ENCODE data around the gene MMP25.
"Not testable (repeated sequence)": the region's sequence is repeated elsewhere in the genome, so short reads cannot be mapped to it uniquely, and the experiment has no call there.

The MMP25 gene

GRCh38 chr16:3056336-3057180, 10.2 kb downstream of the MMP25 start:
- DNase-seq = no peak

- DNase-seq = no peak
Observed at GRCh38 chr16:3057181-3058138, 11.1 kb downstream of the MMP25 start.

GRCh38 chr16:3058139-3059030, 12.0 kb downstream of the MMP25 start:
- peak; percentile 45 for DNase-seq

- peak; percentile 87 for DNase-seq
Observed at GRCh38 chr16:3059041-3059722, 12.8 kb downstream of the MMP25 start.

- no peak for DNase-seq
Observed at GRCh38 chr16:3059723-3060242, 13.4 kb downstream of the MMP25 start.

- DNase-seq = no peak
Observed at GRCh38 chr16:3060339-3061127, 14.2 kb downstream of the MMP25 start.

- no peak for DNase-seq
Observed at GRCh38 chr16:3062553-3062952, 16.2 kb downstream of the MMP25 start.

GRCh38 chr16:3063625-3064386, 17.4 kb downstream of the MMP25 start:
- DNase-seq = no peak

- DNase-seq = peak; percentile 70
Observed at GRCh38 chr16:3065069-3065741, 18.8 kb downstream of the MMP25 start, which contains the start of gene IL32. Gene IL32 (plus strand): TSS chr16:3065640. CDS start chr16:3065812, 172 bp downstream.

GRCh38 chr16:3065742-3066439, 19.5 kb downstream of the MMP25 start:
- DNase-seq = no peak

- no peak for DNase-seq
Observed at GRCh38 chr16:3066440-3066748, 20.0 kb downstream of the MMP25 start.

- no peak for DNase-seq
Observed at GRCh38 chr16:3068487-3068886, 22.1 kb downstream of the MMP25 start.

- not testable (repeated sequence) for DNase-seq
Observed at GRCh38 chr16:3069146-3069545, 22.8 kb downstream of the MMP25 start.

GRCh38 chr16:3070608-3071111, 24.3 kb downstream of the MMP25 start:
- DNase-seq = no peak

- no peak for DNase-seq
Observed at GRCh38 chr16:3071655-3072054, 25.3 kb downstream of the MMP25 start.

GRCh38 chr16:3072148-3072547, 25.8 kb downstream of the MMP25 start:
- DNase-seq = not testable (repeated sequence)

- DNase-seq = not testable (repeated sequence)
Observed at GRCh38 chr16:3072576-3073263, 26.4 kb downstream of the MMP25 start.

GRCh38 chr16:3073448-3073847, 27.1 kb downstream of the MMP25 start:
- DNase-seq = no peak
